Progenitor cell of endocrine pancreas (in vitro differentiated cells): ENCODE measurements around the gene MAP2K1. TPM values are rescaled to one million over a fixed set of nuclear protein-coding genes. Genes with fewer than 3 reads are reported as not detected.

Source experiments
- DNase-seq: peaks from one replicate; pipeline ENCODE4 v3.0.0; 2021; ENCODE audit warnings: low spot score; ENCODE audit not compliant: unreplicated experiment
- H3K27ac Mint-ChIP-seq: 2 replicates; pipeline ENCODE4 v1.8.0; 2021; ENCODE audit warnings: mild to moderate bottlenecking, moderate library complexity, mixed read lengths
- H3K27me3 Mint-ChIP-seq: 2 replicates; pipeline ENCODE4 v1.8.0; 2021; ENCODE audit warnings: mixed read lengths
- H3K36me3 Mint-ChIP-seq: 2 replicates; pipeline ENCODE4 v1.8.0; 2022; ENCODE audit warnings: mixed read lengths; ENCODE audit not compliant: insufficient read depth
- H3K4me1 Mint-ChIP-seq: 2 replicates; pipeline ENCODE4 v1.8.0; 2021; ENCODE audit warnings: low read depth, mixed read lengths
- H3K4me3 Mint-ChIP-seq: 2 replicates; pipeline ENCODE4 v1.8.0; 2021; ENCODE audit warnings: low read depth, mild to moderate bottlenecking, moderate library complexity, mixed read lengths
- H3K9me3 Mint-ChIP-seq: 2 replicates; pipeline ENCODE4 v1.8.0; 2021; ENCODE audit warnings: low read depth, mixed read lengths
- total RNA-seq: library from RNA; stranded (reverse); gene quantifications from 2 replicates; pipeline ENCODE4 v1.2.1, GENCODE V29; 2021
- TF ChIP-seq, protein P1 (sequence below): fragments of 200-600 bp; sonication (generic); IDR thresholded peaks from one replicate; pipeline ENCODE4 v1.5.0; 2021; ENCODE audit warnings: antibody characterized with exemption, mild to moderate bottlenecking; ENCODE audit not compliant: unreplicated experiment

The MAP2K1 gene
- total RNA-seq, 1 donor from 2014 or later, result 28.6 TPM

DNA sequence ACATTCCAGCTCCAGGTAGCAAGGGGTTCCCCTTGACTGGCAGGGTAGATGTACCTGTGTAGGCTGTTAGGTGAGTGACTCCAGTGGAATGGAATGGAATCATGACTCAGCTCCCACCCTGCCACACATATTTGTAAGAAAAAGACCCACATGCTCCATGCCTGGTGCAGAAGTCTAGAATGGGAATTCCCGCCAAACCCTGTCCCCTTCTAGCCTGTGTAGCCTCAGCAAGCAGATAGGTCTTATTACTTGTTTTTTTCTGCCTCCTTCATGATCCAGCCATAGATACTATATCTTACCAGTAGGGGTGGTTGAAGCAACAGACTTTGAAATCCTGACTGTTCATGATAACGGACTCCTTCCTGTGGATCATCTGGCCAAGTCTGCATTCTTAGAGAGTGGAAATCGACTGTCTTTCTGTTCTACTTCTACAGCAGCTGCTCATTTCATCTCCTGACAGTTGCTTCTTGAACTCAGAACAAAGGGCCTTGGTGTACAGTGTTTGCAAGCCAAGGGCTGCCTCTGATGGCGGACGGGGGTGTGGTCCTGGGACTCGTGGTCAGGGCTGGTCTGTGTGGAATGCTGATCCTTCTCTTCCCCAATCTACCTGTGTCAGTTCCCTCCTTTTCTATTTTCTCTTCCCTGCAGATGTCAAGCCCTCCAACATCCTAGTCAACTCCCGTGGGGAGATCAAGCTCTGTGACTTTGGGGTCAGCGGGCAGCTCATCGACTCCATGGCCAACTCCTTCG is 94.6 kb downstream of the MAP2K1 start:
- Mint-ChIP-seq H3K27ac (peak overlapping the region; percentile 84), H3K9me3 (no peaks in the 10 kb centered on the region), H3K36me3 (peaks cover 2% of the 10 kb centered on the region), H3K27me3 (no peaks in the 10 kb centered on the region), H3K4me1 (no peaks in the 10 kb centered on the region), H3K4me3 (no peak overlapping the region)
- TF ChIP-seq, protein P1, sequence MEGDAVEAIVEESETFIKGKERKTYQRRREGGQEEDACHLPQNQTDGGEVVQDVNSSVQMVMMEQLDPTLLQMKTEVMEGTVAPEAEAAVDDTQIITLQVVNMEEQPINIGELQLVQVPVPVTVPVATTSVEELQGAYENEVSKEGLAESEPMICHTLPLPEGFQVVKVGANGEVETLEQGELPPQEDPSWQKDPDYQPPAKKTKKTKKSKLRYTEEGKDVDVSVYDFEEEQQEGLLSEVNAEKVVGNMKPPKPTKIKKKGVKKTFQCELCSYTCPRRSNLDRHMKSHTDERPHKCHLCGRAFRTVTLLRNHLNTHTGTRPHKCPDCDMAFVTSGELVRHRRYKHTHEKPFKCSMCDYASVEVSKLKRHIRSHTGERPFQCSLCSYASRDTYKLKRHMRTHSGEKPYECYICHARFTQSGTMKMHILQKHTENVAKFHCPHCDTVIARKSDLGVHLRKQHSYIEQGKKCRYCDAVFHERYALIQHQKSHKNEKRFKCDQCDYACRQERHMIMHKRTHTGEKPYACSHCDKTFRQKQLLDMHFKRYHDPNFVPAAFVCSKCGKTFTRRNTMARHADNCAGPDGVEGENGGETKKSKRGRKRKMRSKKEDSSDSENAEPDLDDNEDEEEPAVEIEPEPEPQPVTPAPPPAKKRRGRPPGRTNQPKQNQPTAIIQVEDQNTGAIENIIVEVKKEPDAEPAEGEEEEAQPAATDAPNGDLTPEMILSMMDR, result no peak
- DNase-seq, result no peak

DNA sequence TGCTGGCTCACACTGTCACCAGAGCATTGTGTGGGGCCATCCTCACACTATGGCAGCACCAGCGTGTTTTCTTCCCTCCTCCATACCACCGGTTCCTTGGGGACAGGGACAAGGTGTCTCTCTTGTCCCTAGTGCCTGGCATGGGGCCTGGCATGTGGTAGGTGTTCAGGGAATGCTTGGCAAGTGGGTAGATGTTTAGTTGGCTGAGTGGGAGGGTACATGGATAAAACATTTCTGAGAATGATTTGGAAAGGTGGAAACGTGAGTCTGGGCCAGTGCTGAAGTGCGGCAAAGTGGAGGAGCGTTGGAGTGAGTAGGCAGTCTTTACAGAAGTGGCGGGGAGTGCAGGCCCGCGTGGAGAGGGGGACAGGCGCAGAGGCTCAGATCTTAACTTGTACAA is 95.8 kb downstream of the MAP2K1 start:
- no peaks in the 10 kb centered on the region for H3K4me1 Mint-ChIP-seq
- no peak overlapping the region for H3K4me3 Mint-ChIP-seq
- H3K36me3 Mint-ChIP-seq, result peaks cover 2% of the 10 kb centered on the region
- TF ChIP-seq, protein P1, result no peak
- H3K27ac Mint-ChIP-seq, result peak overlapping the region; percentile 15
- no peaks in the 10 kb centered on the region for H3K27me3 Mint-ChIP-seq
- no peaks in the 10 kb centered on the region for H3K9me3 Mint-ChIP-seq
- DNase-seq, result no peak

DNA sequence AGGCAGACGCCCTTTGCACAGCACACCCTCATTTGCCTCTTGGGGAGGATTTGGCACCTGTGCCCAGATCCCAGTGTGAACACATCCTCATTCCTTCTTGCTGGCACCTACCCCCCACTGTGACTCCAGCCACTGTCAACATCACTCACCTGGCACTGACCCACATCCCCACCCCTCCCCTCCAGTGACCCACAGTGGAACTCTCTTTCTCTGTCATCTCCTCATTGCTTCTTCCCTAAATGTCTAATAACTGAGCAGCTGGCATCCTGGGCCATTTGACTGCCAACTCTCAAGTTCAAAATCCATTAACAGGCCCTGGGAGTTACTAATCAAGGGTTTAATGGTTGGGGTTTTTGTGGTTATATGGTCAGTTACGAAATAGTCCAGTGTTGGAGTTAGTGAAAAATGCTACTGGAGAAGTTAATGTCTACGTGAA is 96.4 kb downstream of the MAP2K1 start:
- Mint-ChIP-seq H3K27ac (no peak overlapping the region), H3K36me3 (peaks cover 2% of the 10 kb centered on the region), H3K4me3 (no peak overlapping the region), H3K27me3 (no peaks in the 10 kb centered on the region), H3K9me3 (no peaks in the 10 kb centered on the region), H3K4me1 (no peaks in the 10 kb centered on the region)
- no peak for DNase-seq
- TF ChIP-seq, protein P1, result no peak

DNA sequence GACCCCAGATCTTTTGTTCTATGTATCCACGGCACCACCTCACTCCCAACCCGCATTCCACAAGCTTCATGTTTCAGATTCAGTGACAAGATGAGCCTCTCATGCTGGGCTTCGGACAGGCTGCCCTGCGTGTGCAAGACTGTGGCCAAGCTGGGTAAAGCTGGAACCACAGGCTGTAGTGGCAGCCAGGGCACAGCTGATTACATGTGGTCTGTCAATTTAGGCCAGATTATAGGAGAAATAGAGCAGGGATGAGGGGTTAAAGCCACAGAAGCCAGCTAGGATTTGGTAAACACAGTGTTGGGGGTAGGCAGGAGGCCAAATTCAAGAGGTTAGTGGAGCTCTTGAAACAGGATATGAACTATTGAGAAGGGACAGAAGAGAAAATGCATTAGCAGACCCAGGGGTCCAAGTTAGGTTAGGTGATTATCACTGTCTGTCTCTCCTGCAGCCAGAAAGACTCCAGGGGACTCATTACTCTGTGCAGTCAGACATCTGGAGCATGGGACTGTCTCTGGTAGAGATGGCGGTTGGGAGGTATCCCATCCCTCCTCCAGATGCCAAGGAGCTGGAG is 97.9 kb downstream of the MAP2K1 start:
- Mint-ChIP-seq H3K4me3 (no peak overlapping the region), H3K36me3 (peaks cover 1% of the 10 kb centered on the region), H3K27ac (peak overlapping the region; percentile 17), H3K4me1 (no peaks in the 10 kb centered on the region), H3K9me3 (no peaks in the 10 kb centered on the region), H3K27me3 (no peaks in the 10 kb centered on the region)
- TF ChIP-seq, protein P1, result no peak
- DNase-seq, result no peak

DNA sequence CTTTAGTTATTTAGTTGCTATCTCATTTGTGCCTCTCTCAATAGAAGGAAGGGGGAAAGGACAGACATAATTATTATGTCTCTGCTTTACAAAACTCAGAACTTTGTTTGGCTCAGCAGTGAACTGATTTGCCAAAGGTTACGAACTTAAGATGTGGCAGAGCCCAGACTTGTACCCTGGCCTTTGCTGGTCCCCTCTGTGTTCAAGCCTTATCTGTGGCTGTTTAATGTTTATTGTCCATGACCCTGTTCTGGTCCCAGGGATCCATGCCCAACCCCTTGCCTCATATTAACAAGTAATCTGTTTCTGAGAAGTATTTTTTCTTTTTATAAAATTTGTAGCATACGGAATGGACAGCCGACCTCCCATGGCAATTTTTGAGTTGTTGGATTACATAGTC is 100.2 kb downstream of the MAP2K1 start:
- H3K27me3 Mint-ChIP-seq, result no peaks in the 10 kb centered on the region
- peaks cover 1% of the 10 kb centered on the region for H3K36me3 Mint-ChIP-seq
- H3K4me1 Mint-ChIP-seq, result no peaks in the 10 kb centered on the region
- no peak for DNase-seq
- TF ChIP-seq, protein P1, result no peak
- no peak overlapping the region for H3K4me3 Mint-ChIP-seq
- no peaks in the 10 kb centered on the region for H3K9me3 Mint-ChIP-seq
- H3K27ac Mint-ChIP-seq, result no peak overlapping the region
